Activated T-helper 2 cell treated with anti-CD3 and anti-CD28 coated beads, Interferon-gamma antibody, Interleukin-2, Interleukin-4, amounts not matched to agents 10 μg/mL and 5 μg/mL and 100 μg/mL, durations not matched to agents 14 hours and 24 hours and 36 hours (primary cell): ENCODE measurements around the gene RIPK1. TPM values are rescaled to one million over a fixed set of nuclear protein-coding genes. Genes with fewer than 3 reads are reported as not detected.
"Not testable (repeated sequence)": the region's sequence is repeated elsewhere in the genome, so short reads cannot be mapped to it uniquely, and the experiment has no call there.

Experiments
- DNase-seq: peaks from one replicate; pipeline ENCODE4 v3.0.0; 2021; ENCODE audit warnings: low spot score
- H3K27ac Mint-ChIP-seq: one replicate; pipeline ENCODE4 v1.8.0; 2021; ENCODE audit warnings: mixed read lengths
- H3K27me3 Mint-ChIP-seq: one replicate; pipeline ENCODE4 v1.8.0; 2021; ENCODE audit warnings: low read depth, mixed read lengths
- H3K36me3 Mint-ChIP-seq: one replicate; pipeline ENCODE4 v1.8.0; 2021; ENCODE audit warnings: low read depth, mixed read lengths
- H3K4me1 Mint-ChIP-seq: one replicate; pipeline ENCODE4 v1.8.0; 2021; ENCODE audit warnings: low read depth, mixed read lengths
- H3K4me3 Mint-ChIP-seq: one replicate; pipeline ENCODE4 v1.8.0; 2021; ENCODE audit warnings: low read depth, mild to moderate bottlenecking, moderate library complexity, mixed read lengths
- H3K9me3 Mint-ChIP-seq: one replicate; pipeline ENCODE4 v1.8.0; 2021; ENCODE audit warnings: mixed read lengths
- intact Hi-C: fragments of 100-400 bp; cut with micrococcal nuclease; formaldehyde crosslinking; loops from one replicate; pipeline ENCODE4 v1.15.1; 2023
- total RNA-seq: library from RNA; stranded (reverse); gene quantifications from 2 replicates; pipeline ENCODE4 v1.2.3, GENCODE V29; 2022

Gene RIPK1
- total RNA-seq, 1 donor from 2014 or later: 18.3 TPM

- peaks cover 7% of the 10 kb centered on the region for H3K4me1 Mint-ChIP-seq
- no peaks in the 10 kb centered on the region for H3K27me3 Mint-ChIP-seq
- peaks cover 12% of the 10 kb centered on the region for H3K36me3 Mint-ChIP-seq
- H3K9me3 Mint-ChIP-seq: no peaks in the 10 kb centered on the region
- H3K4me3 Mint-ChIP-seq: no peak overlapping the region
- intact Hi-C loops: no loop called here
- no peak overlapping the region for H3K27ac Mint-ChIP-seq
- no peak for DNase-seq
Measured at GRCh38 chr6:3135668-3136291, 67.5 kb downstream of the RIPK1 start.

- Mint-ChIP-seq H3K9me3 (no peaks in the 10 kb centered on the region), H3K4me3 (no peak overlapping the region), H3K4me1 (peaks cover 7% of the 10 kb centered on the region), H3K27ac (no peak overlapping the region), H3K27me3 (no peaks in the 10 kb centered on the region), H3K36me3 (peaks cover 12% of the 10 kb centered on the region)
- no peak for DNase-seq
- intact Hi-C loops: no loop called here
Measured at GRCh38 chr6:3136292-3137011, 68.2 kb downstream of the RIPK1 start.

GRCh38 chr6:3137057-3137777 lies 68.9 kb downstream of the RIPK1 start:
- Mint-ChIP-seq H3K27me3 (no peaks in the 10 kb centered on the region), H3K36me3 (peaks cover 12% of the 10 kb centered on the region), H3K27ac (no peak overlapping the region), H3K4me1 (peaks cover 7% of the 10 kb centered on the region), H3K4me3 (no peak overlapping the region), H3K9me3 (no peaks in the 10 kb centered on the region)
- DNase-seq: no peak
- intact Hi-C loops: no loop called here

GRCh38 chr6:3137873-3138272 lies 69.6 kb downstream of the RIPK1 start:
- H3K4me3 Mint-ChIP-seq, H3K9me3 Mint-ChIP-seq, DNase-seq, H3K27me3 Mint-ChIP-seq, H3K4me1 Mint-ChIP-seq, H3K27ac Mint-ChIP-seq, intact Hi-C loops: not testable (repeated sequence)
- H3K36me3 Mint-ChIP-seq: peaks cover 12% of the 10 kb centered on the region

- Mint-ChIP-seq H3K4me3 (no peak overlapping the region), H3K36me3 (peaks cover 12% of the 10 kb centered on the region), H3K9me3 (no peaks in the 10 kb centered on the region), H3K27me3 (no peaks in the 10 kb centered on the region), H3K27ac (no peak overlapping the region), H3K4me1 (peaks cover 7% of the 10 kb centered on the region)
- intact Hi-C loops: no loop called here
- no peak for DNase-seq
Measured at GRCh38 chr6:3138341-3138740, 70.0 kb downstream of the RIPK1 start.

- H3K9me3 Mint-ChIP-seq: no peaks in the 10 kb centered on the region
- H3K27me3 Mint-ChIP-seq: no peaks in the 10 kb centered on the region
- H3K4me3 Mint-ChIP-seq: no peak overlapping the region
- peaks cover 12% of the 10 kb centered on the region for H3K36me3 Mint-ChIP-seq
- H3K4me1 Mint-ChIP-seq: peaks cover 7% of the 10 kb centered on the region
- intact Hi-C loops: no loop called here
- no peak overlapping the region for H3K27ac Mint-ChIP-seq
- DNase-seq: no peak
Measured at GRCh38 chr6:3139090-3139903, 71.0 kb downstream of the RIPK1 start.

GRCh38 chr6:3140201-3140600 lies 71.9 kb downstream of the RIPK1 start:
- no peaks in the 10 kb centered on the region for H3K9me3 Mint-ChIP-seq
- no peak overlapping the region for H3K4me3 Mint-ChIP-seq
- H3K4me1 Mint-ChIP-seq: peaks cover 10% of the 10 kb centered on the region
- peaks cover 12% of the 10 kb centered on the region for H3K36me3 Mint-ChIP-seq
- no peaks in the 10 kb centered on the region for H3K27me3 Mint-ChIP-seq
- intact Hi-C loops: no loop called here
- H3K27ac Mint-ChIP-seq: no peak overlapping the region
- no peak for DNase-seq

GRCh38 chr6:3142536-3142935 lies 74.2 kb downstream of the RIPK1 start:
- Mint-ChIP-seq H3K27me3 (no peaks in the 10 kb centered on the region), H3K4me3 (no peak overlapping the region), H3K9me3 (no peaks in the 10 kb centered on the region), H3K36me3 (peaks cover 12% of the 10 kb centered on the region), H3K4me1 (peaks cover 10% of the 10 kb centered on the region), H3K27ac (no peak overlapping the region)
- DNase-seq: no peak
- intact Hi-C loops: no loop called here

GRCh38 chr6:3143158-3143557 lies 74.9 kb downstream of the RIPK1 start:
- Mint-ChIP-seq H3K4me3 (no peak overlapping the region), H3K4me1 (peaks cover 10% of the 10 kb centered on the region), H3K9me3 (no peaks in the 10 kb centered on the region), H3K27me3 (no peaks in the 10 kb centered on the region), H3K27ac (no peak overlapping the region), H3K36me3 (peaks cover 7% of the 10 kb centered on the region)
- intact Hi-C loops: no loop called here
- DNase-seq: no peak

- no peak overlapping the region for H3K27ac Mint-ChIP-seq
- no peaks in the 10 kb centered on the region for H3K27me3 Mint-ChIP-seq
- H3K4me3 Mint-ChIP-seq: no peak overlapping the region
- no peaks in the 10 kb centered on the region for H3K36me3 Mint-ChIP-seq
- H3K9me3 Mint-ChIP-seq: no peaks in the 10 kb centered on the region
- peaks cover 3% of the 10 kb centered on the region for H3K4me1 Mint-ChIP-seq
- intact Hi-C loops: no loop called here
- no peak for DNase-seq
Measured at GRCh38 chr6:3144571-3144970, 76.3 kb downstream of the RIPK1 start.

- H3K27me3 Mint-ChIP-seq: peaks cover 3% of the 10 kb centered on the region
- intact Hi-C loops: no loop called here
- peaks cover 3% of the 10 kb centered on the region for H3K4me1 Mint-ChIP-seq
- H3K36me3 Mint-ChIP-seq: no peaks in the 10 kb centered on the region
- no peak overlapping the region for H3K4me3 Mint-ChIP-seq
- no peak for DNase-seq
- H3K27ac Mint-ChIP-seq: no peak overlapping the region
- no peaks in the 10 kb centered on the region for H3K9me3 Mint-ChIP-seq
Measured at GRCh38 chr6:3147914-3148757, 79.8 kb downstream of the RIPK1 start.

- Mint-ChIP-seq H3K36me3 (peaks cover 8% of the 10 kb centered on the region), H3K4me3 (no peak overlapping the region), H3K4me1 (peaks cover 4% of the 10 kb centered on the region), H3K27ac (no peak overlapping the region), H3K9me3 (no peaks in the 10 kb centered on the region), H3K27me3 (peaks cover 21% of the 10 kb centered on the region)
- no peak for DNase-seq
- intact Hi-C loops: no loop called here
Measured at GRCh38 chr6:3151691-3152090, 83.4 kb downstream of the RIPK1 start.
